SKM-1 (cell line): Measurements from ENCODE around the gene DNASE1L3.
"Not testable (repeated sequence)": the region's sequence is repeated elsewhere in the genome, so short reads cannot be mapped to it uniquely, and the experiment has no call there.

ENCODE experiments used
- DNase-seq: peaks from one replicate; lab custom pipeline; 2025; ENCODE audit not compliant: unreplicated experiment; lab: John Stamatoyannopoulos, UW

Gene DNASE1L3

DNA sequence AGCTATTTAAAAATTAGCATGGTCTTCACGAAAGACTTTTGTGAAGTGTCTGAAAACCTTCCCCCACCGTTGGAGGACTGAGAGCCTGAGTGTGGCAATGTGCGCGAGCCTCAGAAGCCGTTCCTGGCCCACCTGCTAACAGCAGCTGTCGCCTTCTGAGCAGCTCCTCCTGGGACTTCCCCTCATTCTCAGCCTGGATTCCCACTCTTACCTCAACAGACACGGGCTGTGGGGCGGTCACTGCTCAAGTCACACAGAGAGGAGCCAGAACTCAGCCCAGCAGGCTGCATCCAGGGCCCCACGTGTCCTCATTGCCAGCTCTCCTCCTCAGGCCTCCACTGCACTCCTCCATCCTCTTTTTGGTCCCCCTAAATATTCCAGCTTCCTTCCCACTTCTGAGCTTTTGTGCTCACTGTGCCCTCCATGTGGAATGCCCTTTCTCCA lies 7.8 kb downstream of the DNASE1L3 start:
- DNase-seq = no peak

DNA sequence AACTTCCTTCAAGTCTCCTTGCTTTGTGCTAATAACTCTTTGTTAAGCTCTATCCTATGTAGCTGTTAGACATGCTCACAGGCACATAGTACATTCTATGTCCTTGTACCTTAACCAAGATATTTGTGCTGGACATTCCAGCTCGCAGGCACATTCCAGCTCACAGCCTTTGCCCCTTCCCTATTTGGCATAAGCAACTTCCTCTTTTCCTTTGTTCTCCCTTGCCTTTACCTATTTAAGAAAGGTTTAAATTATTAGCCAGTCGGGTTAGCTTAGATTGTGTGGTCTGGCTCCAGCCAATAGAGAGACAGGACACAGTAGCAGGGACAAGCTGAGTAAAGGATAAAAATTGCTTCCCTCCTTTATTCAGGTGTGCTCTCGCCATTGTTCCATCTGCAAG lies 9.3 kb downstream of the DNASE1L3 start:
- not testable (repeated sequence) for DNase-seq

DNA sequence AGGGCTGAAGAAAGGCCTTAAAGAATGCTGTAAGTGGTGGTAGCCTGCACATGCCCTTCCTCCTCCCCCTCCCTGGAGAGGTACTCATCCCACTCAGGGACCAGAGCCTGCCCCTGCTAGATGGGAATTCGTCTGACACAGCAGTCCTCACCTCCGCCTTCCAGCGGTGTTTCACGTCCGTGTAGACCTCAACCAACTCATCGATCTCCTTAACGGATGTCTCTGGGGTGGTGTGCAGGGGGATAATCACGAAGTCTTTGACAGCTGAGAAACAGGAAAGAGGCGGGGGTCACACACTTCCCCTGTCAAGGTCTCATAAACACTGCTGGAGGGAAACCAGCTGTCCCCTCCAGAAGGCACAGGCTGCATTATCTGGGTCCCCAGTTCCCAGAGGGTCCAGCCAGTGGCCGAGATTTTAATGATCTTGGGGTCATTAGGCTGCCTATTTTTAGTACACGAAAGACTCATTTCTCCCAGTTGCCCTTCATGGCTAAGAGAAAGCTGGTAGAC lies 9.9 kb downstream of the DNASE1L3 start:
- no peak for DNase-seq

DNA sequence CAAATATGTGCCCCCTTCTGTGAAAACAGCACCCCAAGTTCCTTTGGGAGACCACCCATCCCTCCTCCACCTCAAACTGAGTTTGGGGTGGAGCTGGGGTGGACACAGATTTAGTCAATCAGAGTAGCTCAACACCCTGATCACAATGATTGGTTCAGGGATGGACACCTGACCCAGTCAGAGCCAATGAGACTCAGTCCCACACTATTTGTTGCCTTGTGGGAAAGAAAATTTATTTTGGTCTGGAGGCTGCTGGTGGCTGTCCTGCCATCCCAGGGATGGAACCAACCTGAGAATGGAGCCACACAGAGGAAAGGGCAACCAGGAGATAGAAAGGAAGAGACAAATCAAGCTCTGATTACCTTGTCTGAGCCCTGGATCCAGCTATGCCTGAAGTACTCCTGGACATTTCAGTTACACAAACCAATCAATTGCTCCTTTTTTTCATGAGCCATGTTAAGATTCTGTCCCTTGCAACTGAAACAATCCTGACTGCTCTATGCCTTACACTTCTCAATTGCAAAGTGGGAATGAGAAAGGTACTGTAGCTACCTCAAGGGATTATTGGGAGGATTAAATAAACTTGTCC lies 10.6 kb downstream of the DNASE1L3 start:
- DNase-seq = no peak

DNA sequence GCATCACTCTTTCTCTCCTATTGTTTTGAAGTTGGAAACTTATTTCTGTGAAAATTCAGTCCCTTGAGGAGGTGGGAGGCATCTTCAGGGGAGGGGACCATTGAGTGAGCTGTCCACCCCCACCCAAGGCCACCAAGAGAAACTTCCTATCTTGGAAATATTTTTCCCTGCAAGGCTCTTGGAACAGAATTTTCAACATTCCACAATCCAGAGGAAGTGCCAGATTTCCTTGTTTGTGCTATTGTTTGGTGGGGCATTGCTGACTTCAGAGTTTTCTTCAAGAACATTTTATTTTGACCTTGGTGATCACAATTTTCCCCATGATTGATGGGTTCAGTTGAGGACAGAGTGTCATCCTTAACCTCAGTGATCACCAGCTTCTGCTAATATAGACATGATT lies 12.0 kb downstream of the DNASE1L3 start:
- no peak for DNase-seq

DNA sequence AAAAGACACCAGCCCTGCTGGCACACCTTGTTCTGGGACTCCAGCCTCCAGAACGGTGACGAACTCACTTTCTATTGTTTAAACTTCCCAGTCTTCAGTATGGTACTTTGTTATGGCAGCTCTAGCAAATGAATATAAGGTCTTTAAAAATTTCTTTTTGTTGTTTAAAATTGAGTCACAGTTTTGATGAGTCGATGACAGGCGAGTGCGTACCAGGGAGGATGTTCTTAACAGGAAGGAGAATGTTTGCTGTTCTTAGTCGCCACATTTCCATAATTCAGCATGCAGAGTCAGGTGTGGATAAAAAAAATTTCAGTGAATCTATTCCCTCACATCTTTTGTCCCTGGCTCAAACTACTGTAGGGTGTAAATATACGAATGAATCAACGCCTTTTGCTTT lies 12.4 kb downstream of the DNASE1L3 start:
- DNase-seq = no peak

DNA sequence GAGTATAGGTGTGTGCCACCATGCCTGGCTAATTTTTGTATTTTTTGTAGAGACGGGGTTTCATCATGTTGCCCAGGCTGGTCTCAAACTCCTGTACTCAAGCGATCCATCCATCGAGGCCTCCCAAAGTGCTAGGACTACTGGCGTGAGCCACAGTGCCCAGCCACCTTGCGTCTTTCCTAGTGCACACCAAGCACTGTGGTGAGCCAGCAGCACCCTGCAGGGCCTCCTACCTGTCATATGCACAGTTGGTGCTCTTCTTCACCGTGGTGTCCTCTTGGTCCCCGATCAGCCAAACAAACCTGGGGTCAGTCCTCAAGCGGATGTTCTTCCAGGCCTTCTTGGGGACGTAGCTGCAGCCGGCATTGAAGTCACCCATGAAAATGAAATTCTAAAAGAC lies 13.2 kb downstream of the DNASE1L3 start:
- DNase-seq = no peak

DNA sequence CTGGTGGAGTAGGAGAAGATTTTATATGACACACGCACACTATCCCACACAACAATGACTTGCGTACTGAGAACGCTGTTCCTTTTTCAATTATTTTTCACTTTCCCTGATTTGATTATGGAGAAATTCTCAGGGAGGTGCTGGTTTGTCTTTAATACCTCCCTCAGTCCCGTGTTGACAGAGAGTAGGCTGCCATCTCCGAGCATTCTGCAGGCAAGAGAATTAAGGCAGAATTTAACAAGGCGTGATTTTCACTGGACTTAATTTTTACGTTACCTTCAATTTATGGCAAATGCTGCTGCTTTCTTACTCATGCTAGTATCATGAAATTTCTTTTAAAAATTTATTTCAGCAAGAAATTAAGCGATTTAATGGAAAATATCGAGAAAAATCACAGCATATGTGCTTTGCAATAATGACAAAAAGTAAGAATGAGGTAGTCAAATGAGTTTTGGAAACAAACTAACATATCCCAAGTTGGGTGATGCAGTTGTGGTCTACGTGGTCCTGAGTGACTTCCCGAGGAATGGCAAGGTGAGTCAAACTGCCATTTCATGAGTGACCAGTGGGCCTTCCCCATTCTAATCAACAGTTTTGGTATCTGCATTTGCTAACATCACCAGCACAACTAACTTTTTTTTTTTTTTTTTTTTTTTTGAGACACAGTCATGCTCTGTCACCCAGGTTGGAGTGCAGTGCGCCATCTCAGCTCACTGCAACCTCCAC lies 16.9 kb downstream of the DNASE1L3 start:
- DNase-seq = no peak

DNA sequence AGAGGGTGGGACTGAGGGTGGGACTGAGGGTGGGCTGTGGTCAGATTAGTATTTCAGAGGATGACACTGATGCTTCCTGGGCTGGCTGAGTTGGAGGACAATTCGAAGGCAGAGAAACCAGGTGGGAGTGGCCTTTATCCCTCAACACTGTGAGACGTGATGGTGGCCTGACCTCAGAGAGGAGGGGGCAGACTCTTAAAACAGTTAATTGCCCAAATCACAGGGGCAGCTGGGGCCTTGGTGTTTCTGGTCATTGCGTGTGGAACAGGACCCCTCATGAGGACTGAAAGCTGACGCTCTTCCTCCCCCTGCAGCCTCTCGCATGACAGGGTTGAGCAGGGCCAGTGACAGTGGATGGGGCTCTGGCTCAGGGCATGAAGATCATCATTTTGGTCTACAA lies 18.7 kb downstream of the DNASE1L3 start:
- no peak for DNase-seq

DNA sequence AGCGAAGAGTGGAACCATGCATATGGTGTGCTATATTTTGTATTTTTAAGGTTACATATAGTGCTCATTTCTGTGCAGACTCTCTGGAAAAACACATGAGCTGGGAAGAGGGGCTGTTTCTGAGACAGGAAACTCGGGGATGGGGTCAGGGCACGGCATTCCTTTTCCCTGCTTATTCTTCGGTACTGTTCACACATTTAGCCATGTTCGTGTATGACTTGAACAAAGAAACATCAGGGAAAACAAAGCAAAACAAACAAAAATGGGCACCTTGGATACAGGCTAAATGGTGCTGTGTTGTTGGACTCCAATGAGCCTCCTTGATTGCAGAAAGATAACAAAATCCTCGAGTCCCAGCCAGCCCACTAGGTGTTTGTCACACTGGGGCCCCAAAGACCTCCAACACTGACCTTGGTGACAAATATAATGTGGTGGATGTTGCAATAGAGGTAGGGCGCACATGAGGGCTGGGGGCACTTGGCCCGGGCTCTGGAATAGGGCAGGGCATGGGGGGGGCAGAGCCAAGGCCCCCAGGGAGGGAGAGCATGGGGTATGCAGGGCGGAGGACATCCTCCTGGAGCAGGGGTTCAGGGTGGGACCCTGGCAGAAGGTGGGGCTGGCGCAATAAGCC lies 19.3 kb downstream of the DNASE1L3 start:
- no peak for DNase-seq

DNA sequence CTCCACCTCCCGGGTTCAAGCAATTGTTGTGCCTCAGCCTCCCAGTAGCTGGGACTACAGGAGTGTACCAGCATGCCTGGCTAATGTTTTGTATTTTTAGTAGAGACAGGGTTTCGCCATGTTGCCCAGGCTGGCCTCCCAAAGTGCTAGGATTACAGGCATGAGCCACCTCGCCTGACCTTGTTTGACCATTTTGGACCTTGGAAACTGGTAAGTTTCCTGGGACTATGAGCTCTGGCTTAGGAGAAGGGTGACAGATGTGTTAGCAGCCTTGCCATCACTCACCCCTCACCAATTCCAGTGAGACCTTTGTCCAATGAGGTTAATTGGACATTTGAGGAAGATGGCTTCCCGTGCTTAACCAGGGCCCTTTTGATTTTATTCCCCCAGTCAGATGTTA lies 19.9 kb downstream of the DNASE1L3 start:
- DNase-seq = no peak

DNA sequence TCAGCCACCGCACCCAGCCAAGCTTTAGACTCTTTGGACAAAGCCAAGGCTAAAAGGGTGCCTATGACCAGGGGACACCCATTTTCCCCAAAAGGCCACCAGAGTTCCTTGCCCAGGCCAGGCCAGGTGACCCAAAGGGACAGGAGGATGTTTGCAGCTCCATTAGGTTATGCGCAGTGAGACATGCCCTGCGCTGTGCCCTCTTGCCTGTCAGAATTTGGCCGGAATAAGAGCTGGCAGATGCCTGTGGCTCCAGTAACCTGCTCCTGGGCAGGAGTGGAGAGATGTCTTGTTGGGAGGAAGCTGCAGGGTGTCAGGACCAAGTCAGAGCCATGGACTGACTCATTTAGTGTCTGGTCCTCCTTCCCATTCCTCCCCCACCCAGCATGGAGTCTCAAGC lies 20.5 kb downstream of the DNASE1L3 start:
- no peak for DNase-seq

DNA sequence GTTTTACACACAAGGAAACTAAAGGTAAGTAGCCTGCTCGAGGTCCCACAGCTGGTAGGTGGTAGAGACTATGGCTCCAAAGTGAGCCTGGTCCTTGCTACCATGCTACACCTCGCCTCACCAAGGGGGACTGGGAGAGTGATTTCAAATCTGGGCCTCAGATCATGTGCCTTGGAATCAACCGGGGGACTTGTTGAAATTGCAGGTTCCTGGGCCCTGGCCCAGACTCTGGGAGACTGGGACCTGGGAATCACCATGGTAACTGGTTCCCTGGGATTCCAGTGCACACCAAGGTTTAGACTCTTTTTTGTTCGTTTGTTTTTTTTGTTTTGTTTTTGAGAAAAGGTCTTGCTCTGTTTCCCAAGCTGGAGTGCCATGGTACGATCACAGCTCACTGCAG lies 21.1 kb downstream of the DNASE1L3 start:
- no peak for DNase-seq

DNA sequence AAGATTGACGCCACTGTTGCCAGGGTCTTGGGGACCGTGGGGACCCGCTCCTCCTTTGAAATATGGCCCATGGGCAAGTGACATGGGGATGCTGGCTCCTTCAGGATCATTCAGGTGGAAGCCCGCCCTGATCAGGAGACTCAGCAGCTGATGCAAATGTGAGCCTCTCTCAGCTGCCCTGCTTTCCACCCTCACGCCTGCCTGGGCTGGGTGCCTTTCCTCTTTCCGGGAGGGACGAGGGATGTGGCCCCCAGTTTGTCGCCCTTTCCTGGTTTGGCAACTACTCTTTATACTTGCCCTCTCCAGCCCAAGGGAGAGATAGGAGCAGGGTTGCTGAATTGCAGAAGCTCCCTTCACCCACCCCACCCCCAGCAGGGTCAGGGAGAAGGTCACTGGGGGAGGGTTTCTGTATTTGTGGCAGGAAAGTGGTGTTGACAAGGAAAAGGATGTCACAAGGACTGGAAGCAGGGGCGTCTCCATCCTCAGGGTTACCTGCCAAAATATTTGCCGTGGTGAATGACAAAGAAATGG lies 21.8 kb downstream of the DNASE1L3 start:
- peak; percentile 39 for DNase-seq

DNA sequence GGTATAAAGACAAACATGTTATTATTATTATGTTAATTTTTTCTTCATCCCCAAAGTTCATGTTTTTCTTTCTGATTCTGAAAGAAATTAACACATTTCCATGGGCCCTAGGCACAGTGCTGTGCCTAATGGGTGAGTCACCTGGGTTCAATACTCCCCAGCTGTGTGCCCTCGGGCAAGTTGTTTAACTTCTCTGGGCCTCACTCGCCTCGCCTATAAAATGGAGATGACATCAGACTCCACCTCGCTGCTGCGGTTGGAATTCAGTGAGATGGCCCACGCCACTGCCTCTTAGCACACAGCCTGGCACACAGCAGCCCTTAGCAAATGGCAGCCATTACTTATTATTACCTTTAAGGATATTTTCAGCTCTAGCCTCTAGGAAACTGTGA lies 22.6 kb downstream of the DNASE1L3 start:
- no peak for DNase-seq

DNA sequence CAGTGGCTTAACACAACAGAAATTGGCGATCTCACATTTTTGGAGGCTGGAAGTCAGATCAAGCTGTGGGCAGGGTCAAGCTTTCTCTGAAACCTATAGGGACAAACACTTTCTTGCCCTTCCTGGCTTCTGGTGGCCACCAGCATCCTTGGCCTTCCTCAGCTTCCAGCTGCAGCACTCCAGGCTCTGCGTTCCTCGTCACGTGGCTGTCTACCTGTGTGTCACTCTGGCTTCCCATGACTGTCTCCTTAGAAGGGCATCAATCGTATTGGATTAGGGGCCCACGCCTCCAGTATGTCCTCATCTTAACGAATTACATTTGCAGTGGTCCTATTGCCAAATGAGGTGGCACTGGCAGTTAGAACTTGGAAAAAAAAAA lies 25.8 kb downstream of the DNASE1L3 start:
- no peak for DNase-seq

DNA sequence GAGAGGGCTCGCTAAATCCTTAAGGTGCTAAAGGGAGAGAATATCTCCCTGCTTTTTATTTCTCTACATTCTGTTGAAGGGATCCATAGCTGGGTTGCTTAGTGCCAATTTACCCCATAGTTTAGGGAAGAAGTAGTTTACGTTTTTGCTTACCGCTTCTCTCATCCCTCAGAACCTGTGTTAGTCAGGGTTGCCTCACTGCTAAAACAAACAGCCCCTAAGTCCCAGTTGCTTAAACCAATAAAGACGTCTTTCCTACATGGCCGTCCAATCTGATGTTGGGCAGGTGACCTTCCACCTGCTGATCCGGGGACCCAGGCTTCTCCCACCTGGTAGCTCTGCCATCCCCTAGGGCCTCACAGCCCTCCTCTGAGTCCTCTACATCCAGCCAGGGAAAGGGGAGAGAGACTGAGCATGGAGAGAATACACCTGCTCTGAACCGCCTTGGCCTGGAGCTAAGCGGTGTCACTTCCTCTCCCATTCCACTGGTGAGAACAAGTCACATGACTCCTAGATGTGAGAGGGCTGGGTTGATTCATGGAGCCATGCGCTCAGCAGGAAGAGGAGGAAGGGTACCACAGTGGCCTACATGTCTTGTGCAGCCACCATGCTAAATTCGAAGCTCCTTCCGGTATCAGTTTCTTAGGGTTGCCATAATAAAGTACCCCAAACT lies 26.3 kb downstream of the DNASE1L3 start:
- no peak for DNase-seq

DNA sequence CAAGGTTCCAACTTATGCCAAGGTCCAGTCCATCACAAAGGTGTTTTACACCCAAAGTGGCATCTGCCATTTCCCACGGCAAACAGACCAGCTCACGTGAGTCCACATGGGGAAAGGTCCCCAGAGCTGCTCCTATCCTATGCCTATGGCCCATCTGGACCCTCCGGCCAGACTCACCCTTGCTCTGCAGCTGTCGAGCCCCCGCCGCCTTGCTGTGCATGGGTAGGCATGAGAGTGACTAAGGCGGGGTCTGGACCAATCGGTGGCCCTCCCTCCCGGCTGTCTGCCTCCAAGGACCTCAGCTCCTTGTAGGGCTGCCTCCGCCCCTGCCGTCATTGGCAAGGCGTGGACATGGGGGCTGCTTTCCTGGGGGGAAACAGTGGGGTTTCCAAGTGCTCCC lies 26.9 kb downstream of the DNASE1L3 start:
- DNase-seq = no peak

DNA sequence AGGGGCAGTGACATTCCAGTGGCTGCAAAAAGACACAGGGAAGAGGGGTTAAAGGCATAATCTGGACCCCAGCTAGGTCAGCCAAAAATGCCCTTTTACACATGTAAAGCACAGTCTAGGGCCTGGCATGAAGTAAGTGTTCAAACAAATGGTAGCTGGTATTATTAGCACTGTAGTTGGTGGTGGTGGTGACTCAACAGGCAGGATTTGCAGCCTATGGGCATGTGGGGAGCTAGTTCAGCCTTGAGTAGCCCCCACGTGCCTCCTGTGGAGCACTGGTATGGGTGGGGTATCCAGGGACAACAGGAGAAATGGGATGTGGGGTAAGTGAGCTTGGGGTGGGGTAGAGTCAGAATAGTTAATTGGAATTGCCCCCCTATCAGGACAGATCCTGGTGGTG lies 27.6 kb downstream of the DNASE1L3 start:
- no peak for DNase-seq

DNA sequence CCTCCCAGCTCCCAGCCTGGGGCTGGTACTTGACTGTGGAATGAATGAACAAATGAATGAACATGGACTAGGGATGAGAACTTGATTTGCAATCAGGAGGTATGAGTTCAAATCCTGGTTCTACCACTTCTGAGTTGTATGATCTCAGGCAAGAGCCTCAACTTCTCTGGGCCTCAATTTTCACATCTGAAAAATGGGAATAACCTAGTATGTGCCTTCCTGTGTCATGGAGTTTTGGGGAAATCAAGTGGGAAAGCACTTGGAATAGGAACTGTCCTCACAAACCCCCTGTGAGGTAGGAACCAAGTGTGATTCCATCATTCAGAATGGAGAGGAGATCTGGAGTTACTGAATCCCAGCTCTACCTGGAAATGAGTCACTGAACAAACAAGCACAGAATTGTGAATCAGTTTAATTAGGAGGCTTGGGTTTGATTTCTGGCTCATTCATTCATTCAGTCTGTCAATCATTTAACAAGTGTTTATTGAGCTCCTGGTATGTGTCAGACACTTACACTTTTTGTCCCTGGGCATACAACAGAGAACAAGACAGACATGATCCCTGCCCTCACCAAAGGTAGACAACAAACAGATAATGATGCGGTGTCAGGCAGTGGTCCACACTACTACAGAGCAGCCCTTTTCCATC lies 29.7 kb downstream of the DNASE1L3 start:
- DNase-seq = no peak
